Subcutaneous adipose tissue (tissue), 4 donors: ENCODE measurements around the gene ATP4B. TPM values are rescaled to one million over a fixed set of nuclear protein-coding genes. Genes with fewer than 3 reads are reported as not detected.

Experiments
- CTCF ChIP-seq: fragments of 450-650 bp; IDR thresholded peaks from one replicate; pipeline ENCODE4 v1.5.1; 2016; ENCODE audit warnings: low read depth, mild to moderate bottlenecking, control low read depth, antibody characterized with exemption, moderate library complexity
- total RNA-seq, 4 donors: library from RNA; depleted of rRNA; stranded (reverse); fragments of >200 nt; gene quantifications; one replicate each; pipeline ENCODE4 v1.1.0, GENCODE V29; 2016

The ATP4B gene
- not detected for total RNA-seq

- no peak for TF ChIP-seq CTCF
Observed at GRCh38 chr13:113657851-113658741, at the start of gene ATP4B. Gene ATP4B, minus strand, starts transcription at chr13:113658198. Its CDS starts 54 bp downstream, at chr13:113658144.

- no peak for TF ChIP-seq CTCF
Observed at GRCh38 chr13:113672002-113672651, 14.1 kb upstream of the ATP4B start.

GRCh38 chr13:113671066-113672001, 13.3 kb upstream of the ATP4B start:
- TF ChIP-seq CTCF = no peak

- TF ChIP-seq CTCF = no peak
Observed at GRCh38 chr13:113670541-113670940, 12.5 kb upstream of the ATP4B start.

- TF ChIP-seq CTCF = no peak
Observed at GRCh38 chr13:113669755-113670341, 11.8 kb upstream of the ATP4B start.

GRCh38 chr13:113669231-113669754, 11.3 kb upstream of the ATP4B start:
- no peak for TF ChIP-seq CTCF
